GM18505 (cell line): ENCODE data around the gene FLNB.

Experiments
- ATAC-seq: cut with Tn5 transposase; IDR thresholded peaks from one replicate; pipeline ENCODE4 v1.9.1; 2021; ENCODE audit not compliant: unreplicated experiment
- POLR2A ChIP-seq: IDR thresholded peaks from 4 replicates; pipeline ENCODE4 v1.6.1; 2011; ENCODE audit warnings: borderline replicate concordance; ENCODE audit not compliant: insufficient read depth, insufficient read length; ENCODE audit errors: extremely low read depth

FLNB gene

DNA sequence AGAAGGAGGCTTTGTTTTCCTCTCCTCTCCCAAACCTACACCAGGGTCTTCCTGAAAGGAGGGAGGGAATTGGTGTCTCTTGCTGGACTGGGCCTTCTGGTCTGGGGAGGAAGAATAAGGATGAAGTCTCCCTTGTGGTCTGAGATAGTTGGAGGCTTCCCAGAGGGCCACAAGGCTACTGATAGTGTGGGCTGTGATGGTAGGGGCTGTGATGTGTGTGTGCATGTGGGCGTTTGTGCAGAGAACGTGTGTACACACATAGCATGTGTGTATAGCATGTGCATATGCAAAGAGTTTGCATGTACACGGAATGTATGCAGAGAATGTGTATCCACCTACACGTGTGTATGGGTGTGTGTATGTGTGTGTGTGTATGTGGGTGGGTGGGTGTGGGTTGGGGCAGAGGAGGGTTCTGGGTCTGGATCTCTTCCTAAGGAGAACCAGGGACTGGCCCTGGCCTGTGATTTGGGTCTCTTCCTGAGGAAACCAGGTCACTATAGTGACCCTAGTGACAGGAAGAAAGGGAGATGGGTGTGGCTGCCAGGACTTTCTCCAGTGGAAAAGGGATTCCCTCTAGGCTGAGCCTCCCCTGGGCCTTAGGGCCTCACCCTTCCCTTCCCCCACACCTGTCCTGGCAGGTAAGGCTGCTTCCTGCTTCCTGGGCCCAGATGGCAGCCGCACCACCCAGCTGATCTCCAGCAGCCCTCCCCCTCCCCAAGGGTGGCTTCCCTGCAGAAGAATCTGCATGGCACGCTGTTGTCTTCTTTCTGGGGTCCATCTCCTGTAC is 1.7 kb downstream of the FLNB start:
- no peak for ATAC-seq
- TF ChIP-seq POLR2A, result no peak

DNA sequence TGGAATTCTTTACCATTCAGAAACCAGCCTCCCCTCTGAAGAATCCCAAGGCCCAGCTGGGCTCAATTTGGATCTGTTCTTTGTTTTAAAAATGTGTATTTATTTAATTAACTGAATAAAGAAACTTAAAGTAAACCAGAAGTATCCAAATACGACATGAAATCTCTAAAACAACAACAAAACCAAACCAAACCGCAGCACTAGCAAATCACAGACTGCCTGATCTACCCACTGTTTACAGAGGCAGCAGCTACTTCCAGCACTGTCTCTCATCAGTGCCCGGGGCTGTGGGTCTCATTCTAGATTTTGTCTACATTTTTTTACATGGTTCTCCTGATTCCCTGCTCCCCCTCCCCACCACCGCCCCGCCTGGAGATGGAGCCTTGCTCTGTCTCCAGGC is 2.3 kb downstream of the FLNB start:
- ATAC-seq, result no peak
- no peak for TF ChIP-seq POLR2A

DNA sequence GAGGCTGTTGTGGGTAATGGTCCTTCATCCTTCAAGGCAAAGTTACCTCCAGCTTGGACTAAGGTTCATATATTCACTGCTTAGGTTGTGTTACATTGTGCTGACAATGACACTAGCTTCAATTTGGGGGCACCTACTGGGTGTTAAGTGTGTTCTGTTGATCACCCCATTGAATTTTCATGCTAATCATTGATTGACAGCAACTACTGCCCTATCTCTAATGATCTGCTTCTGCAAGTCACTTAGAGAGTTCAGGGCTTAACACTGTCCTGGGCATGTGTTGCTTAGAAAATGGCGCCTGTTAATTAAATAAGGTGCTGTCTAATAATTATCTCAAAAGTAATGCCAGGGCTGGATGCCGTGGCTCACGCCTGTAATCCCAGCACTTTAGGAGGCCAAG is 3.4 kb downstream of the FLNB start:
- ATAC-seq, result no peak
- no peak for TF ChIP-seq POLR2A

- TF ChIP-seq POLR2A, result no peak
- no peak for ATAC-seq
Observed at GRCh38 chr3:58012302-58012701, 4.1 kb downstream of the FLNB start.

- no peak for ATAC-seq
- TF ChIP-seq POLR2A, result no peak
Observed at GRCh38 chr3:58013099-58013498, 4.9 kb downstream of the FLNB start.

DNA sequence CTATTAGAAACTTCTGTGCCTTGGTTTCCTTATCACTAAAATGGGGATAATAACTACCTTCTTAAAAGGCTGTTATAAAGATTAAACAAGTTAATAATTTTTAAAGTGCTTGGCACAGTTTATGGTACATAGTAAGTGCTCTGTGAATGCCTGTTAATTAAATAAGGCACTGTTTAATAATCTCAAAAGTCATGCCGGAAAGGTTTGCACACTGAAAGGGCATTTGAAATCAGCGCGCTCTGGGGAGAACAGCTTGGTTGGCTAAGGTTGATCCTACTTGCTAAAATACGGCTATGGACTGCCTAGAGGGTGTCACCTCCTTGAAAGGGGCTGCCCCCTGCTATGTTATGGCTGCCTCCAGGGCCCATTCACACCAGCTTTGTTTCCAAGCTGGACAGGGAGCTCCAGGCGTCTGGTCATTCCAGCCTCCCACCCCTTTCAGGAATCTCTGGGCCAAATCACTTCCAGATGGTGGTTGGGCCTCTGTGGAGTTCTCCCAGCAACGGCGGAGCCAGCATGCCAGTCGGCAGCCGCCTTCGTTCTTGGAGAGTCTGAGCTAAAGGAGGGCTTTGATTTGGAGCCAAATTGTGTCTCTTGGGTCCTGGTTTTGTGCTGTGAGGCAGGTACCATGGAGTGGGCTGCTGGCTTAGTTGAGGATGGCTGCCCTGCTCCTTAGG is 5.9 kb downstream of the FLNB start:
- no peak for ATAC-seq
- no peak for TF ChIP-seq POLR2A

DNA sequence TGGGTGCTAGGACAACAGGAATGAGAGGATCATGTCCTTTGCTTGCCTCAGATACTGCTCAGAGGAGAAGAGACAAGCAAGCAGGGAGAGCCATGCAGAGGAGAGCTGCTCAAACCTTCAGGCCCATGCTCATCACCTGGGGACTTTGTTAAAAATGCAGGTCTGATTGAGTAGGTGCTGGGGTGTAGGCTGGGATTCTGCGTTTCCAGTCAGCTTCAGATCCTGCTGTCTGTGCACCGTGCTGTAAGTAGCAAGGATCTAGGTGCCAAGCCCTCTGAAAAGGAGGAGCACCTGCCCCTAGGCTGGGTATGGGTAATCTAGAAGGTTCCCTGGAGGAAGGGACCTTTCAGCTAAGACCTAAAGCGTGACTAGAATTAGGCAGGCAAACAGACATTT is 7.3 kb downstream of the FLNB start:
- ATAC-seq, result no peak
- TF ChIP-seq POLR2A, result no peak

DNA sequence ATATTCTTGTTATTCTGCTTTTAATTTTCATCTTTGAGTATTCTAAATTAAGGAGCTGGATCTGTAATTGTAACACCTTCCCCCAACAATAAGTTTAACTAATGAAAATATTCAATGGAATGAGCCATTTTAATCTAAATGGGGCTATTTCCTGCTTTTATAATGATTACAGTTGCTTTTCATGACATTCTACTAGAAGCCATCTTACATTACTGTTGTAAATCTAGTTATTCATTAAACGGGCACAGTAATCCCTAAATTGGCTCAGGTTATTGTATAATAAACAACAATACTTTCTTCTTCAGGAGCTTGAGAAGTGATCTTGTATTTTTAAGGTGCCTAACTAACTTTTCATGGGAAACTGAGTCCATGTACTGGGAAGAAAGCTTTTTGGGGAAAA is 8.5 kb downstream of the FLNB start:
- no peak for ATAC-seq
- no peak for TF ChIP-seq POLR2A

GRCh38 chr3:58018892-58019742 is 10.9 kb downstream of the FLNB start:
- no peak for TF ChIP-seq POLR2A
- no peak for ATAC-seq

DNA sequence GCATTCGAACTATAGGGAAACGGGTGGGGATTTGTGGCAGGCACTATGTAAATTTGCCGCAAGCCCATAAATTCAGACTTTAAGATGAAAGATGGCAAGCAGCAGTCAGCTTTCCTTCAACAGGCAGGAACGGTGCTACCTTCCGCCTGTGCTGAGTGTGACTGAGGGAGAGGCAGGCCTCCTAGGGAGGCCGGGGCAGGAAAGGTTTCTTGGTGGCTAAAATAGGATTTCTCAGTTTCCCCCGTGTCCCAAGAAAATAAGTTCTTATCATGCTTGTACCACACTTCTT is 12.5 kb downstream of the FLNB start:
- TF ChIP-seq POLR2A, result no peak
- no peak for ATAC-seq

DNA sequence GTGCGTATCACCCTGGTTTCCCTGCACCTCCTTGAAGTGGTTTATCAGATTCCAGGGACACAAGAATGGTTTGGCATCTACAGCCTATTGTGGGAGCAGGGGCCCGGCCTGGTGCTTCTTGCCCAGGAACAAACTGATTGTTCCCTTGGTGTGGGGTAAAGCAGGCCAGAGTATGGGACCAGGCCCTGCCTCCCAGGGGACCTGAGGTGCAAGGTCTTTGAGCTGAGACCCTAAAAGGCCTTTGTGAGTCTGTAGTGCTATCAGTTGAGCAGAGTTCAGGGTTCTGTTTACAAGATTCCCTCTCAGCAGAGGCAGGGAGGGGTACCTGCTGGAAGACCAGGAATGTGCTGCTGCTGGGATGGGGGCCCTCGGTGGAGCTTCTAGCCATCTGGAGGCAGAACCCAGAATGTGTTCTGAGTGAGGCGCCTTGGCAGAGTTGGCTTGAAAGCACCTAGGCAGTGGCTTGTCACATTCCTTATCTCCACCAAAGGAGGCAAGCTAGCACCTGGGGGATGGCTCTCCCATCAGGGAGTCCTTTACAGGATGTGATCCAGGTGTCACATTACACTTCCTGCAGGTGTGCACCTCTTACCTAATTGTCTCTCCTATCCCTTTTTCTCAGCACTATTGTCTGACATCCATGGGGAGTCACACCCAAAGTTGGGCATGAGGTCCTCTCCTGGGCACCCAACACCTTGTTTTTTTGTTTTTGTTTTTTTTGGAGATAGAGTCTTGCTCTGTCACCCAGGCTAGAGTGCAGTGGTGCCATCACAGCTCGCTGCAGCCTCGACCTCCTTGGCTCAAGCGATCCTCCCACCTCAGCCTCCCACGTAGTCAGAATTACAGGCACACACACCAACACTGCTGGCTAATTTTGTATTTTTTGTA is 13.1 kb downstream of the FLNB start:
- ATAC-seq, result no peak

GRCh38 chr3:58021962-58022361 is 13.7 kb downstream of the FLNB start:
- no peak for ATAC-seq
- TF ChIP-seq POLR2A, result no peak

More for the DNA sequence above, 13.1 kb downstream of the FLNB start:
- TF ChIP-seq POLR2A, result no peak

- no peak for TF ChIP-seq POLR2A
- no peak for ATAC-seq
Observed at GRCh38 chr3:58022490-58022889, 14.3 kb downstream of the FLNB start.
